ENCODE measurements around the gene IGSF21.

The IGSF21 gene

GRCh38 chr1:18419113-18419844 lies 311.7 kb downstream of the IGSF21 start:
- DNase-seq (ENCODE audit: low read depth, low spot score), result no peak

GRCh38 chr1:18419845-18420184 lies 312.2 kb downstream of the IGSF21 start:
- DNase-seq (ENCODE audit: low read depth, low spot score), result no peak

- no peak for DNase-seq (ENCODE audit: low read depth, low spot score)
These were observed 314.6 kb downstream of the IGSF21 start for GRCh38 chr1:18422076-18422777.

GRCh38 chr1:18422954-18423353 lies 315.4 kb downstream of the IGSF21 start:
- no peak for DNase-seq (ENCODE audit: low read depth, low spot score)

GRCh38 chr1:18426580-18426979 lies 319.0 kb downstream of the IGSF21 start:
- DNase-seq (ENCODE audit: low read depth, low spot score), result no peak
